ENCODE data around the gene THBD.

THBD gene

GRCh38 chr20:23007886-23008655 is 41.4 kb downstream of the THBD start:
- Mint-ChIP-seq H3K27me3 (peaks cover 9% of the 10 kb centered on the region), H3K4me3 (no peak overlapping the region), H3K36me3 (ENCODE audit: insufficient read depth) (no peaks in the 10 kb centered on the region), H3K4me1 (no peaks in the 10 kb centered on the region), H3K27ac (ENCODE audit: low read depth) (no peak overlapping the region), H3K9me3 (no peaks in the 10 kb centered on the region)
- ATAC-seq (replicated peaks; ENCODE audit: extremely low read depth, poor library complexity, severe bottlenecking) (no peak), DNase-seq (ENCODE audit: low spot score in 2 of 2) (no peak)

- Mint-ChIP-seq H3K9me3 (no peaks in the 10 kb centered on the region), H3K36me3 (ENCODE audit: insufficient read depth) (no peaks in the 10 kb centered on the region), H3K4me1 (no peaks in the 10 kb centered on the region), H3K4me3 (no peak overlapping the region), H3K27ac (ENCODE audit: low read depth) (no peak overlapping the region), H3K27me3 (peaks cover 9% of the 10 kb centered on the region)
- no peak for ATAC-seq (replicated peaks; ENCODE audit: extremely low read depth, poor library complexity, severe bottlenecking)
- no peak for DNase-seq (ENCODE audit: low spot score in 2 of 2)
Observed at GRCh38 chr20:23007462-23007861, 42.0 kb downstream of the THBD start.

- ATAC-seq (replicated peaks; ENCODE audit: extremely low read depth, poor library complexity, severe bottlenecking) = no peak
- no peaks in the 10 kb centered on the region for H3K9me3 Mint-ChIP-seq
Observed at GRCh38 chr20:23005776-23006175, 43.7 kb downstream of the THBD start.

GRCh38 chr20:23003881-23004460 is 45.5 kb downstream of the THBD start:
- Mint-ChIP-seq H3K4me1 (no peaks in the 10 kb centered on the region), H3K36me3 (ENCODE audit: insufficient read depth) (no peaks in the 10 kb centered on the region), H3K9me3 (no peaks in the 10 kb centered on the region), H3K27ac (ENCODE audit: low read depth) (no peak overlapping the region), H3K4me3 (no peak overlapping the region), H3K27me3 (no peaks in the 10 kb centered on the region)
- no peak for ATAC-seq (replicated peaks; ENCODE audit: extremely low read depth, poor library complexity, severe bottlenecking)
- DNase-seq (ENCODE audit: low spot score in 2 of 2) = no peak

More at GRCh38 chr20:23005776-23006175, 43.7 kb downstream of the THBD start:
- Mint-ChIP-seq H3K4me3 (no peak overlapping the region), H3K4me1 (no peaks in the 10 kb centered on the region), H3K36me3 (ENCODE audit: insufficient read depth) (no peaks in the 10 kb centered on the region), H3K27me3 (peaks cover 9% of the 10 kb centered on the region), H3K27ac (ENCODE audit: low read depth) (no peak overlapping the region)
- no peak for DNase-seq (ENCODE audit: low spot score in 2 of 2)

GRCh38 chr20:23003077-23003635 is 46.3 kb downstream of the THBD start:
- Mint-ChIP-seq H3K36me3 (ENCODE audit: insufficient read depth) (no peaks in the 10 kb centered on the region), H3K4me1 (no peaks in the 10 kb centered on the region), H3K4me3 (no peak overlapping the region), H3K9me3 (no peaks in the 10 kb centered on the region), H3K27me3 (no peaks in the 10 kb centered on the region), H3K27ac (ENCODE audit: low read depth) (no peak overlapping the region)
- DNase-seq (ENCODE audit: low spot score in 2 of 2) (no peak), ATAC-seq (replicated peaks; ENCODE audit: extremely low read depth, poor library complexity, severe bottlenecking) (no peak)

- ATAC-seq (replicated peaks; ENCODE audit: extremely low read depth, poor library complexity, severe bottlenecking) (no peak), DNase-seq (ENCODE audit: low spot score in 2 of 2) (no peak)
- no peak overlapping the region for H3K27ac Mint-ChIP-seq (ENCODE audit: low read depth)
- no peaks in the 10 kb centered on the region for H3K36me3 Mint-ChIP-seq (ENCODE audit: insufficient read depth)
- no peaks in the 10 kb centered on the region for H3K27me3 Mint-ChIP-seq
- H3K4me1 Mint-ChIP-seq = no peaks in the 10 kb centered on the region
- H3K9me3 Mint-ChIP-seq = no peaks in the 10 kb centered on the region
- no peak overlapping the region for H3K4me3 Mint-ChIP-seq
Observed at GRCh38 chr20:23002276-23002675, 47.2 kb downstream of the THBD start.

GRCh38 chr20:23000232-23000947 is 49.1 kb downstream of the THBD start:
- DNase-seq (ENCODE audit: low spot score in 2 of 2) = no peak
- Mint-ChIP-seq H3K4me1 (no peaks in the 10 kb centered on the region), H3K27ac (ENCODE audit: low read depth) (no peak overlapping the region), H3K27me3 (no peaks in the 10 kb centered on the region), H3K36me3 (ENCODE audit: insufficient read depth) (no peaks in the 10 kb centered on the region), H3K4me3 (no peak overlapping the region), H3K9me3 (no peaks in the 10 kb centered on the region)
- ATAC-seq (replicated peaks; ENCODE audit: extremely low read depth, poor library complexity, severe bottlenecking) = no peak

GRCh38 chr20:22999756-23000155 is 49.7 kb downstream of the THBD start:
- Mint-ChIP-seq H3K36me3 (ENCODE audit: insufficient read depth) (no peaks in the 10 kb centered on the region), H3K27me3 (no peaks in the 10 kb centered on the region), H3K4me3 (no peak overlapping the region), H3K4me1 (no peaks in the 10 kb centered on the region), H3K27ac (ENCODE audit: low read depth) (no peak overlapping the region), H3K9me3 (no peaks in the 10 kb centered on the region)
- DNase-seq (ENCODE audit: low spot score in 2 of 2) (no peak), ATAC-seq (replicated peaks; ENCODE audit: extremely low read depth, poor library complexity, severe bottlenecking) (no peak)

GRCh38 chr20:22998476-22998875 is 51.0 kb downstream of the THBD start:
- no peaks in the 10 kb centered on the region for H3K9me3 Mint-ChIP-seq
- ATAC-seq (replicated peaks; ENCODE audit: extremely low read depth, poor library complexity, severe bottlenecking) (no peak), DNase-seq (ENCODE audit: low spot score in 2 of 2) (no peak)
- H3K4me3 Mint-ChIP-seq = no peak overlapping the region
- no peaks in the 10 kb centered on the region for H3K36me3 Mint-ChIP-seq (ENCODE audit: insufficient read depth)
- H3K4me1 Mint-ChIP-seq = no peaks in the 10 kb centered on the region
- no peaks in the 10 kb centered on the region for H3K27me3 Mint-ChIP-seq
- H3K27ac Mint-ChIP-seq (ENCODE audit: low read depth) = no peak overlapping the region

- no peaks in the 10 kb centered on the region for H3K36me3 Mint-ChIP-seq (ENCODE audit: insufficient read depth)
- H3K4me3 Mint-ChIP-seq = no peak overlapping the region
- no peaks in the 10 kb centered on the region for H3K9me3 Mint-ChIP-seq
- peaks cover under 1% of the 10 kb centered on the region for H3K27me3 Mint-ChIP-seq
- no peaks in the 10 kb centered on the region for H3K4me1 Mint-ChIP-seq
- ATAC-seq (replicated peaks; ENCODE audit: extremely low read depth, poor library complexity, severe bottlenecking) (no peak), DNase-seq (ENCODE audit: low spot score in 2 of 2) (no peak)
- no peak overlapping the region for H3K27ac Mint-ChIP-seq (ENCODE audit: low read depth)
Observed at GRCh38 chr20:22995923-22996322, 53.5 kb downstream of the THBD start.
